Measurements from ENCODE around the gene WFDC10B.
"Not testable (repeated sequence)": the region's sequence is repeated elsewhere in the genome, so short reads cannot be mapped to it uniquely, and the experiment has no call there.

The WFDC10B gene

DNA sequence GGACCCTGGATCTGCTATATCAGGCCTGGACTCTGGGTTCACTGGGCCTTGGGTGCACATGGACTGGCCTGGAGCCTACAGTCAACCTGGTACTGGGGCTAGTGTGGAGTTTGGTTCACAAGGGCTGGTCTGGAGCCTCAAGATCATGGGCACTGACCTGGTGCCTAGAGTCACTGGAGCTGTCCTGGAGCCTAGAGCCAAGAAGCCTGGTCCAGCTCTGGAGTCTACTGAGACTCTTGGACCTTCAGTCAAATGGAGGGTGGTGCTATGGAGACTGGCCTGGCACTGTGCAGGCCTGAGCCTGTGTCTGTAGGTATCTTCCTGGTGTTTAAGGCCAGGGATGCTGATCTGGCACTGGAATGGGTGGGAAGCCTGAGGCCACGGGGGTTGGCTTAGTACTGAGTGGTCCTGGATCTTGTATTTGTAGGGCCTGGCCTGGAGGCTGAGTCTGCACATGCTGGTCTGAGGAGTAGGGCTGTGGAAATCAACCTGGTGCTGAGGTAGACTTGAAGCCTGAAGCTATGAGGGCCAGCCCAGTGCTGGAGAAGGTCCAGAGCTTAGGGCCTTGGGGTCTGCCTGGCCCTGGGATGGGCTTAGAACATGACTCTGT, 57.3 kb downstream of the WFDC10B start:
- DNase-seq (ENCODE audit: low spot score), result no peak

DNA sequence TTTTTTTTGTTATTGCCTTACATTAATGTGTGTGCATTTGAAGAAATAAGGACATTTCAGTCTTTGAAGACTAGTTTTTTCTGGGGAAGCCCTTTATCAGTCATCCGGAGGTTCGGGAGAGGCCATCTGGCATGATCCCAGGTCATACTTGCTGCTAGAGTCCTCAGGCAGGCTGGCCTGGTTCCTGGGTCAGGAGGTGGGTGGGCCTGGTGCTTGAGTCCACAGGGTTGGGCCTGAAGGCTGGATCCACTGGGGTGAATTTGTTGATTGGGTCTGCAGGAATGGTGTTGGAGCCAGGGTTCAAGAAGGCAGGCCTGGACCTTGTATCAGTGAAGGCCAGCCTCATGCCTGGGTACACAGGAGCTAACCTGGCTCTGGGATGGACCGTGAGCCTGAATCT, 57.9 kb downstream of the WFDC10B start:
- no peak for DNase-seq (ENCODE audit: low spot score)

DNA sequence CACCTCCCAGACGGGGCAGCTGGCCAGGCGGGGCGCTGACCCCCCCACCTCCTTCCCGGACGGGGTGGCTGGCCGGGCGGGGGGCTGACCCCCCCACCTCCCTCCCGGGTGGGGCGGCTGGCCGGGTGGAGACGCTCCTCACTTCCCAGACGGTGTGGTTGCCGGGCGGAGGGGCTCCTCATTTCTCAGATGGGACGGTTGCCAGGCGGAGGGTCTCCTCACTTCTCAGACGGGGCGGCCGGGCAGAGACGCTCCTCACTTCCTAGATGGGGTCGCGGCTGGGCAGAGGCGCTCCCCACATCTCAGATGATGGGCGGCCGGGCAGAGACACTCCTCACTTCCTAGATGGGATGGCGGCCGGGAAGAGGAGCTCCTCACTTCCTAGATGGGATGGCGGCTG, 59.0 kb downstream of the WFDC10B start:
- not testable (repeated sequence) for DNase-seq (ENCODE audit: low spot score)

DNA sequence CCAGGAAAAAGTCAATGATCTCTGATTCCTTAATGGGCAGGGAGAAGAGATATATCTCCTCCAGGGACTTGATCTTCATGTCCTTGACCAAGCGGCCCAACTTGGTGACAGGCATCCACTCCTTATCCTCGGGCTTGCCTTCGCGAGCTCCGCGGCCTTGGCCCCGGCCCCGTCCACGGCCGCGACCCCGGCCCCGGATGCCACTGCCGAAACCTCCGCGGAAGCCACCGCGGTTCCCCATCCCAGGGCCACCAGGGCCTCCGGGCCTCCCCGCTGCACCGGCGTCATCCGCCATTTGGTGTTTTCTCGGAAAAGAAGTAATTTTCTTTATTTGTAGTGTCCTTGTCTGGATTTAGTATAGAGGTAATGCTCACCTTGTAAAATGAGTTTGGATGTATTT, 63.7 kb downstream of the WFDC10B start:
- DNase-seq (ENCODE audit: low spot score), result not testable (repeated sequence)

DNA sequence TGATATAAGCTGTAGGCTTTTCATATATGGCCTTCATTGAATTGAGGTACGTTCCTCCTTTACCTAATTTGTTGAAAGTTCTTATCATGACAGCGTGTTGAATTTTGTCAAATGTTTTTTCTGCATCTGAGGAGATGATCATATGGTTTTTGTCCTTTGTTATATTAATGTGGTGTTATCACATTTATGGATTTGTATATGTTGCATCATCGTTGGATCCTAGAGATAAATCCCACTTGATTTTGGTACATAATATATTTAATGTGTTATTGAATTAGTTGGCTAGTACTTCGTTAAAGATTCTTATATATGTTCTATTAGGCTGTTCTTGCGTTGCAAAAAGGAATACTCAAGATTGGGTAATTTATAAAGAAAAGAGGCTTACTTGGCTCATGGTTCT, 65.1 kb downstream of the WFDC10B start:
- no peak for DNase-seq (ENCODE audit: low spot score)

DNA sequence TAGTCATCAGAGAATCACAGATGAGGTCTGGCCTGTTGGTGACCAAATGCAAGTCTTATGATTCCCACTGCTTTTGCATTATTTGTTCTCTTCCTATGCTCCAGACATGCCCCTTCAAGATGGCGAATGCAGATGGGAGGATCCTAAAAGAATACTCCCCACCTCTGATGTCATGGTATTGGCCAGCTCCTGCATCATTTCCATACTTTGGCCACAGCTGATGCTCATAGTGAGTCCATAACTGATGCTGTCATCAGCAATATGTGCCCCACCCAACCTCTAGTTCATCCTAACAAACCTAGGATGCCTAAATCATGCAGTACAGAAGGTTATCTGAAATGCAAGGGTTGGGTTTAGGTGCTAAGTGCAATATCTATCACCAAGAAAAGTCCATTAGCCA, 68.3 kb downstream of the WFDC10B start:
- no peak for DNase-seq (ENCODE audit: low spot score)

Data from activated CD4-positive, alpha-beta T cell treated with anti-CD3 and anti-CD28 coated beads, Interleukin-2, Interleukin-4, amounts not matched to agents 100 ng/mL and 50 ng/mL, durations not matched to agents 16 hours and 8 hours (primary cell).